C1 segment of cervical spinal cord (tissue), 14 donors: ENCODE measurements around the gene LRRC74A.

Source experiments
- DNase-seq, 14 donors: peaks; one replicate each; lab custom pipeline; 2025; lab: John Stamatoyannopoulos, UW

The LRRC74A gene

DNA sequence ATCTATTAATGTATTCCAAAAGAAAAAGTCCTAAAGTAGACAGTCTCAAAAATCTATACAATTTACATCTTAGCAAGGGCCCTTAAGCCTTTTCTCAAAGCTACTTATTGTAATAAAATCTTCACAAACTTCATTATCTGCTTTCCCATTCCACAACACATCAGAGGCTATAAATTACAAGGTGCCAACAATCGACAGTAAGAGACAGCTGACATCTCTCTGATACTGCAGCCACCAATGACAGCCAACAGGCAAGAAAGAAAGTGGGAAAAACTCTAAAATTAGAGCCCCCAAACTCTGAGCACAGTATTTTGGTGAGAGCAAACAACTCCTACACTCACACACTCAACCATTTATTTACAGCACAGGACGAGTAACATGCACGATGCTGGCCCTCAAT, 15.7 kb upstream of the LRRC74A start:
- no peak for DNase-seq

DNA sequence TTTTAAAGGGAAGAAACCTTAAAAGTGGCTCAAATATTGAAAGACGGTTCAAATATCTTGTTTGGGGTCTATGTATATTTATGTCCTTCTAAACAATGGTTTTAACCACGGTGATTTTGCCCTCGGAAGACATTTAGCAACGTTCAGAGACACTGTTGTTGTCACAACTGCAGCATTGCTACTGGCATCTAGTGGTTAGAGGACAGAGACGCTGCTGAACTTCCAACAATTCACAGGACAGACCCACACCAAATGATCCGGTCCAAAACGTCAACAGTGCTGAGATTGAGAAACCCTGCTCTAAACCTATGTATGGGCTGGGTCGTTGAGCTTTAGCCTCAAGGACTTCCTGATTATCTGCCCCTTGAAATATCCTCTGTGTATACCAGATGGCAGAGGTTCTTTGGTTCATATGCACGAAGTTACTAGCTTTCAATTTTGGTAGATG, 15.2 kb upstream of the LRRC74A start:
- DNase-seq, result peak in 9 of 14 donors; percentile 23 to 66 (median 43)

DNA sequence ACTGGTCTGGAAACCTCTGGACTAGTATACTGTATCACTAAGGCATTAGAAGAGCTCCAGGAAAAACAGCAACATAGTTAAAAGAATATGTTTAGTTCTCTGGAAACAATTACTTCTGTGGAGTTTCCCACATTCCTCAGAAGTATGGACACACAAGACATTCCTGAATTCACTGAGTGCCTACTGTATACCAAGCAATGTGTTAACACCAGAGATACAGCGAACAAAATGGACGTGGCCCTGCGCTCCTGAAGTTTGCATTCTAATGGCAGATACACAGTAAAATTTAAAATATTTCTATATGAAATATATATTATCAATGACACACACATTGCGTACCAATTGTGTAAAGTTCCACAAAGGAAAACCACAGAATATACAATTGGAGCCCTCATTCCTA, 14.6 kb upstream of the LRRC74A start:
- DNase-seq, result no peak

DNA sequence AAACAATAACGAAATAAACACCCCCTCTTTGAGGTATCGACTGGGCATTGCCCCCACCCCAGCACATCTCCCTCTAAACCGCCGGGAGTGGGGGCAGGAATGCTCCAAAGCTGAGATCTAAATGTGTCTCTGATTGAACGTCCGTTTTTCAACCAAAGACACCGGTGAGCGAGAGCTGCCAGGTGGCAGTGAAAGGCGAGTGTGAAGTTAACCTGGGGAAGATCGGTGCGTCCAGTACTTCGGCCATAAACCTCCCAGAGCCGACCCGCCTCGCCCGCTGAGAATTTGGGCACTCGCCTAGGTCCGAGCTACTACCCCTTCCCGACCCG, 14.2 kb upstream of the LRRC74A start:
- peak in 3 of 14 donors; percentile 57 to 67 (median 59) for DNase-seq

GRCh38 chr14:76812422-76813383, 13.5 kb upstream of the LRRC74A start, which contains the start of gene ANGEL1:
Gene ANGEL1, minus strand, starts transcription at chr14:76812882. Its CDS starts 55 bp downstream, at chr14:76812827.
- peak; percentile 72 to 95 (median 91) for DNase-seq

DNA sequence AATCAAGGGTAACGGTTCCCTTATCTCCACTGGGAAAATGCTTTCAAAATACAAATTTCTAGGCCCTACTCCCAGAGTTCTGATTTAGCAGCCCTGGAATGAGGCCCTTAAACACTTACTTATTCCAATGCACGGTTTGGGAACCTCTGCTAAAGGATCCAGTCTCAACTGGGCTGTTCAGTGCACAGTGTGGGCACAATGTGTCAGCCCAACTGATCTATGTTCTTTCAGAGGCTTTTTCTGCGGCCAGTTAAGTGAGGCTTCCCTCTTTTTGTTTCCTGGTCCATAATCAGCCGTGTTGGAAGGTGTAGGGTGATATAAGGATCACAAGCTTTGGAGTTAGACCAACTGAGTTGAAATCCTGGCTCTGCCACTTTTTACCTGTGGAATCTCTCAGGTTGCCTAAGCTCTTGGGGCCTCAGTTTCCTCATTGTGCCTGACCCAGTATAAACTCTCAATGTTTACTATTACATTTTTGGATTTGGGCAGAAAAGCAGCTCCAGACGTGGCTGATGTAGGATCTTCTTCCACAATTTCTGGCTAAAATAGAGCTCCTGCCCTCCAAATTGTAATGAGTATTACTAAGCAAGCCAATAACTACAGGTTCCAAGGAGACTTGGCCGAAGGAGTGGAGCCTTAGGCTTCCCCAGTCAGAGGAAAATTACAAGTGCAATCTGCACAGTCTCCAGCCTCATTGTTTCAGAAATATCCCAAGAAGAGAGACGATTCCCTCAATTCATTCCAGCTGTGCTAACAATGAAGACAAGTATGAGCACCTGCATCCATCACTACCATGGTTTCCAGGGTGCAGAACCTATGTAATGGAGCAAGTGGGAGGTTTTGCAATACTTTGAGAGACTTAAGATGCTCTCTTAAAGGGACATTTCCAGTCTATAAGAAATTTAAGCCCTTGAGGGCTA, 11.2 kb upstream of the LRRC74A start:
- DNase-seq, result no peak

GRCh38 chr14:76820700-76821099, 5.5 kb upstream of the LRRC74A start:
- DNase-seq, result no peak

GRCh38 chr14:76827696-76828296, 1.6 kb downstream of the LRRC74A start:
- peak in 2 of 14 donors; percentile 21 to 50 for DNase-seq

DNA sequence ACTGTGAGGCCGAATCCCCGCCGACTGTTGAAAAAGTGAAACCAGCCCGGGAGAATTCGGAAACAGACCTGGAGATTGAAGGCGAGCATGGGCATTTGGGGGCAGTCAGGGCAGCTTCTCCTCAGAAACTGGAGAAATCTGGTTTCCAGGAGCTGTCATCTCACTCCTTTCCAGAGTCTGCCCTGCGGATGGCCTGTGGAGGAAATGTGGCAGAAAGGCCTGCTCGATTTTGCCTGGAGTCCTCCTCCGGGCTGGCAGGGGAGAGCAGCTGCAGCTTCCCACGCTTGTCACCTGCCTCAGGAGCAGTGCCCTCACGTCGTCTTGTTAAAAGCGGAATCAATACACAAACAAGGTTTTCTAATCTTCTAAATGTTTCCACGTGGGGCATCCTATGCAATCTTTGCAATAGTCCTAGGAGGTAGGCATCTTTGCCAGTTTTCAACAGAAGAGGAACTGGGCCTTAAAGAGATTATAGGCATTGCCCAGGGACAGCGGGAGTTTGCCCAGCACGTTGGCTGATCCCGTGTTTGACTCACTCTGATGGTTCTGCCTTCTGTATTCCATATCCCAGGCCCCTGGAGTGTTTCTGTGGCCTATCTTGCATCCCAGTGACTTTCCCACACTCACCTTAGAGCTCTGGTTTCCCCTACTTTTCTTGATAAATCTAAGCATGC, 2.3 kb downstream of the LRRC74A start:
- DNase-seq, result peak in 5 of 14 donors; percentile 22 to 50 (median 31)

DNA sequence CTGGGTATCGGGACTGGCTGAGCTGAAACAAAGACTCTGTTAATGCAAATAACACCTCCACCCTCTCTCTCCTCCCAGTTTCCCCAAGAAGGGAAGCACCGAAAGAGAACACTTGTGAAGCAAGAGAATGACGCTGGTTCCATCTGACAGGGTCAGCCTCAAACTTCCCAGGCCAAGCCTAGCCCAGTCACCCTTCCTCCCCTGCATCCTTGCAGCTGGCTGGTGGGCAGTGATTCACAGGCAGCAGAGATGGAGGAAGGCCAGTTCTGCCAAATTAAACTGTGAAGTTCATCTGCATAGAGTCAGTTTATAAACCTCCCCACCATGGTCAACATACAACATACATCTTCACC, 2.8 kb downstream of the LRRC74A start:
- peak in 4 of 14 donors; percentile 21 to 69 (median 50) for DNase-seq

DNA sequence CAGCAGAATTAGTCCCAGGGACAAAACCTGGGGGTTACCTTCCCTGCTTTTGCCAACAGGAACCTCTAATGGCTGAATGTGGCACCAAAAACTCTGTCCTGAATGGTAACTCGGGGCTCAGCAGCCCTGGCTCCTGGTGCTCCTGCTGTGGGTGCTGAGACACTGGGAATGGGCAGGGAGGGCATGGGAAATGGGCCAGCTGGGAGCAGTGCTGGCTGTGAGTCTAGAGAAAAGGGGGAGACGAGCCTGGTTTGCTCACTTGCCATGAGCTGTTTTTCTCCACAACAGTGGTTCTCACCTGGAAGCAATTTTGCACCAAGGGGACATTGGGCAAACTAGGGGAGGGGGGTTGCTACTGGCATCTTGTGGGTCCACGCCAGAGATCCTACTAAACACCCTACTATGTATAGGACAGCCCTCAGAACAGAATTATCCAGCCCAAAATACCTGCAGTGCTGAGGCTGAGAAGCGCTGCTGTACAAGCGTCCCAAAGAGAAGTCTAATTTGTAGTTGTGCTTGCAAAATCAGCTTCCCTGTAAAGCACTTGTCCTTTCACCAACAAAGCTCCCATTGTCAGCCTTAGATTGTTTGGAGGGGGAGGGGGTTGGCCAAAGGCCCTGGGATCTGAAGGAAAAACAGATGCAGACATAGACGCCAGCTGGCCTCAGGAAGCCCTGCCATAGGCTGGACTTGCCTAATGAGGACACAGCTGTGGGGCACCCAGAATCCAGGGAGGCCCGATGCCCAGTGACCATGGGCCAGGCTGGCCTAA, 3.6 kb downstream of the LRRC74A start:
- DNase-seq, result peak in 12 of 14 donors; percentile 27 to 89 (median 81)

DNA sequence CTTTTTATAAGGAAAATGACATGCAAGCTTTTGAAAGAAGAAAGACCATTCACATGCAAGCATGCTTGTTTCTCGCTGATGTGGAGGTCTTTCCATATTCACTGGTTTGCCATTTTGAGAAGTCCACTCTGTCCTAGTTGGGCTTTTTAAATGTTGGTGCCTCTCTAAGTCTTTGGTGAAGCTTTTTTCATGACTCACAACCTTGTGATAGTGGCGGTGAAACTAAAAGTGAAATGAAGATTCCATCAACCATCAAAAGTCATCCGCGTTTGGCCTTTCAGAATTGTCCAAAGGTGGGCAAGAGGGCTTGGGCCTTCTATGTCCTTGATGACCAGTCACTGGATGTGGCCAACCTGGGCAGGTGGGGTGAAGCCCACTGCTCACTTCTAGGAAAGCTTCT, 4.3 kb downstream of the LRRC74A start:
- DNase-seq, result no peak

DNA sequence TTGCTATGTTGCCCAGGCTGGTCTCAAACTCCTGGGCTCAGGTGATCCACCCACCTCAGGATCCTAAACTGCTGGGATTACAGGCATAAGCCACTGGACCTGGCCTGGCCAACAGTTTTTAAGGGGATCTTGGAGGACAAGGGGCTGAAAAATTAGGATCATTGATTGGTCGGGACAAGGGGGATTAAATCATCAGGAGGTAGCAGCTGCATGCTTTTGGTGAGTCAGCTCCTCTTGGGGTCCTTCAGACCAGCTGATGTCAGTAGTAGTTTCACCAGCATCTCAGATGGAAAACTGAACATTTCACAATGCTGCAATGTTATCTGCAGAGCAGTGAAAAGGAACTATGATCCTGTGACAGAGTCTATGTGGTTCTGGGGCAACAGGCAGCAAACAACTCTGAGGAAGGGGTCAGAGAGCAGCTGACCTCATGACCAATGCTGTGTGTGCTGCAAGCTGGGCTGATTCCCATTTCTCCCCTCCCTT, 6.3 kb downstream of the LRRC74A start:
- DNase-seq, result peak in 2 of 14 donors; percentile 13 to 21

DNA sequence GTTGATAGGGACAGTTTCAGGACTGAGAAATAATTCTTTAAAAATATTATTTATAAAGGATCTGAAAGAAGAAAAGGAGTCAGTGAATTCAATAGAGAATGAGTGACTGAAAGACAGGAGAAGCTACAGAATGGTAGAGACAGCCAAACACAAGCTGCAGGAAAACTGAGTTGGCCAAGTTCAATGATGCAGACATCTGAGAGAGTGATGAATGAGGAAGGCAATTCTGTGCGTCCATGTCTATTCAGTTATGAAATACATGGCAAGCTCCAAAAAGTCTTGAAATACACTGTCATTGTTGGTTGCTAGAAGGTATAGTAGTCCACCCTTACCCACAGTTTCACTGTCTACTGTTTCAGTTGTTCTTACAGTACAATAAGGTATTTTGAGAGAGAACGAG, 6.8 kb downstream of the LRRC74A start:
- DNase-seq, result no peak

- no peak for DNase-seq
Observed at GRCh38 chr14:76834241-76834661, 8.0 kb downstream of the LRRC74A start.

GRCh38 chr14:76836029-76836630, 9.9 kb downstream of the LRRC74A start:
- peak in 2 of 14 donors; percentile 3 to 34 for DNase-seq

- no peak for DNase-seq
Observed at GRCh38 chr14:76837524-76837923, 11.3 kb downstream of the LRRC74A start.

GRCh38 chr14:76842414-76842813, 16.2 kb downstream of the LRRC74A start:
- DNase-seq, result no peak

DNA sequence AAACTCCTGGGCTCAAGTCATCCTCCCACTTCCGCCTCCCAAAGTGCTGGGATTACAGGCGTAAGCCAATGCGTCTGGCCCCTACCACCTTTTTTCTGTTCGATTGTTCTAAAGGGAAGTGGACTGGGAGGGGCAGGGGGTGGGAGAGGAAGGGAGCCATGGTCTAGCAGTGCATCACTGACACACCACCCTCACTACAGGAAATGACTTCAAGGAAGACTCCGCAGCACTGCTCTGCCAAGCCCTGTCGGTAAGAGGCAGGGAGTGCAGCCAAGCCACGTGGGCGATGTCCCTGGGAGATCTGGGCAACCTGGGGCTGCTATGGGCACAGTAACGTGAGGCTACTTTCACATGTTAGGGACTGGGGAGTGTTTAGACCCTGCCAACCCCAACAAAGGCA, 18.0 kb downstream of the LRRC74A start:
- DNase-seq, result peak in 8 of 14 donors; percentile 20 to 73 (median 39)
